Kidney epithelial cell (primary cell): ENCODE results near the gene TMEM232. TPM values are rescaled to one million over a fixed set of nuclear protein-coding genes. Genes with fewer than 3 reads are reported as not detected.

Source experiments
- DNase-seq: peaks from one replicate; pipeline ENCODE4 v3.0.0-alpha.2; 2010; ENCODE audit warnings: low read depth
- H3K27me3 ChIP-seq: 2 replicates; pipeline ENCODE4 v1.6.0; 2011; ENCODE audit warnings: low read length; ENCODE audit not compliant: control insufficient read depth, insufficient read depth
- H3K36me3 ChIP-seq: 2 replicates; pipeline ENCODE4 v1.5.1; 2011; ENCODE audit warnings: low read length; ENCODE audit not compliant: control insufficient read depth, insufficient read depth
- H3K4me3 ChIP-seq: 2 replicates; pipeline ENCODE4 v1.5.1; 2011; ENCODE audit warnings: low read depth, mild to moderate bottlenecking, control low read depth, low read length
- CTCF ChIP-seq: IDR thresholded peaks from 2 replicates; pipeline ENCODE4 v1.5.1; 2011; ENCODE audit warnings: mild to moderate bottlenecking, moderate library complexity, low read length, control low read depth, inconsistent platforms; ENCODE audit not compliant: insufficient read depth, poor library complexity, severe bottlenecking
- total RNA-seq: library from RNA; depleted of rRNA; stranded (reverse); fragments of >200 nt; gene quantifications from 2 replicates; pipeline ENCODE4 v1.2.3, GENCODE V29; 2015

The TMEM232 gene
- total RNA-seq, 1 donor from 2014 or later = 10.9 TPM

GRCh38 chr5:110469486-110469885 is 257.0 kb downstream of the TMEM232 start:
- H3K36me3 ChIP-seq = no peaks in the 10 kb centered on the region
- H3K27me3 ChIP-seq = no peaks in the 10 kb centered on the region
- DNase-seq = no peak
- TF ChIP-seq CTCF = no peak
- H3K4me3 ChIP-seq = no peak overlapping the region

GRCh38 chr5:110463106-110463505 is 263.4 kb downstream of the TMEM232 start:
- Histone ChIP-seq H3K27me3 (no peaks in the 10 kb centered on the region), H3K4me3 (no peak overlapping the region), H3K36me3 (no peaks in the 10 kb centered on the region)
- no peak for TF ChIP-seq CTCF
- DNase-seq = no peak

GRCh38 chr5:110460837-110461236 is 265.6 kb downstream of the TMEM232 start:
- no peaks in the 10 kb centered on the region for H3K27me3 ChIP-seq

GRCh38 chr5:110458313-110458712 is 268.2 kb downstream of the TMEM232 start:
- H3K27me3 ChIP-seq = no peaks in the 10 kb centered on the region
- TF ChIP-seq CTCF = no peak
- H3K4me3 ChIP-seq = no peak overlapping the region
- no peak for DNase-seq
- H3K36me3 ChIP-seq = no peaks in the 10 kb centered on the region

More at GRCh38 chr5:110460837-110461236, 265.6 kb downstream of the TMEM232 start:
- Histone ChIP-seq H3K4me3 (no peak overlapping the region), H3K36me3 (no peaks in the 10 kb centered on the region)
- DNase-seq = no peak
- TF ChIP-seq CTCF = no peak

- H3K36me3 ChIP-seq = no peaks in the 10 kb centered on the region
- no peaks in the 10 kb centered on the region for H3K27me3 ChIP-seq
- TF ChIP-seq CTCF = no peak
- DNase-seq = no peak
- no peak overlapping the region for H3K4me3 ChIP-seq
These were observed 283.6 kb downstream of the TMEM232 start for GRCh38 chr5:110442856-110443255.

GRCh38 chr5:110441035-110441434 is 285.4 kb downstream of the TMEM232 start:
- Histone ChIP-seq H3K36me3 (no peaks in the 10 kb centered on the region), H3K27me3 (no peaks in the 10 kb centered on the region), H3K4me3 (no peak overlapping the region)
- no peak for DNase-seq
- peak; percentile 53 for TF ChIP-seq CTCF
